ENCODE measurements around the gene CDC42SE2.

DNA sequence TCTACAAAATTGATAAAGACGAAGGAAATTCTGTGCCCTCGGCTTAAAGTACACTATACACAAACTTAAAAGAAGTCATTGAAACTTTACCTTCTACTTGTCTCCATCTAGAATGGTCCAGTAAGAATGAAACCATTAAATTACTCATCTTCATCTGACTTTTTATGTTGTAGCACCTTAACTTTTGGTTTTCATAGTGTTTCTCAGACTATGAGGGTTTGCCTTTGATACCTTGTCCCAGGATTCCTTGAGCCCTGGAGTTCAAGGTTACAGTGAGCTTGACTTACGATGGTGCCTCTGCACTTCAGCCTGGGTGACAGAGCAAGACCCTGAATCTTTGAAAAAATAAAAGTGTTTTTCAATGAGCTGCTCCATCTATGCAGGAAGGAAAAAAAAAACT, 132.2 kb downstream of the CDC42SE2 start:
- TF ChIP-seq CTCF (IDR thresholded peaks at IDR 0.05) (no peak), EP300 (IDR thresholded peaks at IDR 0.05; ENCODE audit: low read depth) (no peak), POLR2A (IDR thresholded peaks at IDR 0.05) (no peak), POLR2AphosphoS5 (IDR thresholded peaks at IDR 0.05) (no peak)
